Hippocampal formation (tissue), 2 donors: ENCODE results near the gene KPNA5.
"Not testable (repeated sequence)": the region's sequence is repeated elsewhere in the genome, so short reads cannot be mapped to it uniquely, and the experiment has no call there.

Experiments used
- DNase-seq, 2 donors: peaks; one replicate each; lab custom pipeline; 2025; lab: John Stamatoyannopoulos, UW

The KPNA5 gene

DNA sequence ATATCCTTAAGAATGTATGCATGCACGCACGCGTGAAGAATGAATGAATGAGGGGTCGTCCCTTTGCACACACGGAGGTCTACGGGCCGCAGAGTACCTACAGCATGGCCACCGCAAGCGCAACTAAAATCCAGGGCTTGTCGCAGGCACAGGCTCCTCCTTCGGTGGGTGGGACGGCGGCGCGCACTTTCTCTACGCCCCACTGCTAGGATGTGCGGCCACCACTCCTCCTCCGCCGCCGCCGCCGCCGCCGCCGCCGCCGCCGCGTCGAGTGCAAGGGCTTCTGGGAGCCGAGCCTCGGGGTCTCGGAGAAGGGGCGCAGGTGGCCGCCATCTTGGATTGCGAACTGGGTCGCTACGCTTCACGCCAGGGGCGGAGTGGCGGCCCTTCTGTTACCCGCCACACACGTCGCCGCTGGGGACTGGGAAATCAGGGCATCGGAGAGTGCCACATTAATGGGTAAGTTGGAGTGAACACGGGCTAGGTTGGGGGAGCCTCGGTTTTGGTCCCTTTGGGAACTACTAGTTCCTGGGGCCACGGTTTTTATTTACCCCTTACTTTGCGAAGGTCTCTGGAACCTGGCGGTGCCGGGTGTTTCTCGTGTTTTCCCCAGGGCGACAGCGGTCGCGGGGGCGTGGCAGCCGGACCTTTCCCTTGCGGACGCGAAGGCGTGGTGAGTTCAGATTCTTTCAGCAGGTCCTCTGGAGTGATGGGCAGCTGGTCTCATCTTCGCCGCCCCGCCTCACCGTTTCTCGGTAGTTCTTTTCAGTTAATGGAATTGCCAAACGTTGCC, at the start of gene KPNA5:
KPNA5 (plus strand) TSS at position 332 of the 793 bp plus-strand sequence; CDS start at position 456, 124 bp downstream.
- DNase-seq: peak; percentile 81 to 82

DNA sequence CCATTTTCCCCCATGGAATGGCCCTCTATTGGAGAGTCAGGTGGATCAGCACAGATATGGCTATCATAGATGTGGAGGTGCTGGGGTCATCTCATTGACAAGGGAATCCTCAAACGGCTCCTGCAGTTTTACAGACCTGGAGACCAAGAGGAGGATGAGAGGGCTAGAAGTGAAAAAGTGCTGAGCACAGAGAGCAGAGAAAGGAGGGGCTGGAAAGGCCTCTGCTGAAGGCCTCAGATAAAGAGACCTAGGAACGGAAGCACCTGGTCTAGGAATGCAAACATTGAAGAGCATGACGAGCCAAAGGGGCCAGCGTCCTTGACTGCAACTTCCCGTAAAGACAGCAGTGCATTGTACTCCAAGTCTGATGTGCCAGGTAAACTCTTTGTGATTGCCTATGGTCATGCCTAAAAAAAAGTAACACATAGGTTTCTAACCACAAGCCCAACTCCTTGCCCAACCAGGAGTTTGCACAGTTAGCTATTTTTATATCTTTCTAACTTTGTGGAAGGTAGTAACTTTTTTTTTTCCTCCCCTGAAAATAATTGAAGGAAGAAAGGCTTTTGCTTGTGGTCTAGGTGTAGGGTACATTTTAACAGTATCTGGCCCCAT, 49.5 kb upstream of the KPNA5 start:
- no peak for DNase-seq

DNA sequence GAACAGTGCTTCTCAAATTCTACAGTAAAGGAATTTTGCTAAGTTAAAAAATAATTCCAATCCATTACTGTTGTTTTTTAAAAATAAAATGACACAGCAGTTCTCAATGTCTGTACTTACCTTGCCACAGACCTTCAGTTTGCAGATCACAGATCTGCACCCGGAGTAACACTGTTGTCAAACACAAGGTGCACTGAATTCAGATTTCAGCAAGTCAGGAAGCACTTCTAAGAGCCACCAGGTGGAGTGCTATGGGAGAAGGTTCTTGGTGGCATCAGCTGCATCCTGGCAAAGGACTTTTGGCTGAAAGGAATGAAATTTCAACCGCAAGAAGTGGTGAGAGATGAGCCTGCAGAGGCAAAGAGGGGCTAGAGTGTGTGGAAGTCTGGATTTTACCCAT, 47.3 kb upstream of the KPNA5 start:
- no peak for DNase-seq

DNA sequence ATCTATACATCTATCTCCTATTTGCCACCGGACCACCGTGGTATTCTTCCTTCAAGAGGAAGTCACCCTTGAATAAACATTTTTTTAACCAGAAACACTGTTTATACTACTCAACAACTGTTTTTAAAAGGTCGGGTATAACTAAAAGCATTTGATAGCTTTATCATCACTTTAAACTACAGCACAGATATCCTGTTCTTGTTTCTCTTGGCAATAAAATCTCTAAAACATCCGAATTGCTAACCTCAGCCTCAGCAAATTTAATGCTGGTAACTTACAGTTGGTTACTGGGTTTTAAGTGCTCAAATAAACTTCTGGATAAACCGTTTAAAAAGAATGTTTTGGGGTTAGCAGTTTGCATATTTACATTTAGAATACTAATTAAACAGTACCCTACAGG, 32.9 kb upstream of the KPNA5 start:
- no peak for DNase-seq

DNA sequence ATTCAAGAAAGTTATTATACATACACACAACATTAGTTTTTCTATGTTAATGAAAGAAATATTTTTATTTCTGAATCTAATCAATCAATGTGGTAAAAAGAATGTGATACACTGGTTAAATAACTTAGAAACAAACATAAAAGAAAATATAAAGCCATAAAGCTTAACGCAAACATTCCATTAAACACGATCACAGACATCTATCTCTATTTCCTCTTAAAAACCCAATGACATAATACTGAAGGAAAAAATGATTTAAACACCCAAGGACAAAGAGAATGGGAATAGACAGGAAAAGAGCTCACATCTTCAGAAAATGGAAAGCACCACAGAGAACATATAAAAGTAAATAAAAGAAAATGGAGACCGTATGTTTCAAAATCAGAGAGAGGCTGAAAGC, 31.9 kb upstream of the KPNA5 start:
- DNase-seq: no peak

DNA sequence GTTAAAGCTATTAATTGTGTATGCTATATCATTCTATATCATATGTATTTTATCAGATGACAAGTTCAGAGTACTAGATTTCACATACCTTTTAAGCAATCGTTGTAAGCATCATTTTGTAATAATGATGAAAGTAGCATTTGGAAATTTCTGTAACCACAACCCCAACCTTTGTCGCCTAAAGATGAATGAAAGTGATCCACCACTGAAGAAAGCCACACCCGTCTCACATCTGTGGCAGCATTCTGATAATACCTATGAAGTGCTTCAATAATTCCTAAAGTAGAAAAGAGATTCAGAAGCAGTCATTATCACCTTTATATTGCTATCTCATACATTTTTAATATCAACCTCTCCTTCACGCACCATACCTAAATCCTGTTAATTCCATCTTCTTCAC, 29.1 kb upstream of the KPNA5 start:
- DNase-seq: no peak

DNA sequence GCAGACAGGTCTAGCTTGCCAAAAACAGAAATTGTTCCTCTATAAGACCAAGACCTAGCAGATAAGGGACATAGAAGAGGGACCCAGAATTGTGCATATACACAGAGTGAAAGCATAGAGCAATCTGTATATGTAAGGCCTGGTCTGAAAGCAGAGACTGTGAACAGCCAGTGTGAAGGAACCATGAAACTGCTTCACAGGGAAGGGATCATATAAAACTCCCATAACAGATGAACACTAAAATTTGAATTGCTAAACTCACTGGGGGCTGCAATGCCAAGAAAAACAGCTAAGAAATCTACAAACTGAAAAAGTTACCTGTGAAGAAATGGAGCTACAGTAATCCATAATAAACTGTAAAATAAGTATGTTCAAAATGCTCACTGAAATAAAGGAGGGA, 19.4 kb upstream of the KPNA5 start:
- no peak for DNase-seq

DNA sequence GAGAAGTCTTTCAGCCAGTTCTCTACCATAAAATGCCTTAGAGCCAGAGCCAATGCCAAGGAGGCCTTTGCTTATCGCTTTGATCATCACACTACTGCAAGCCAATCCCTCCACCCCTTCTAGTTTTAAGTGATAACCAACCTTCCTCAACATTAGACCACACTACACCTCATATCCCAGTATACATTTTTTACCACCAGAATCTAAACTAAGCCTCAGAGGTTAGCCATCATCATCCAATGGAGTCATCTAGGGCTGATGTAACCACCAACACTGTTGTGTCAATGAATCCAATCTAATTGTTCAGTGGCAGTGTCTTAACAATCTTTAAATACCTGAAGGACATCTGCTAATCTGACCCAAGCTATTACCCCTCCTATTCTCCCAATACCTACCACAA, 18.8 kb upstream of the KPNA5 start:
- no peak for DNase-seq

DNA sequence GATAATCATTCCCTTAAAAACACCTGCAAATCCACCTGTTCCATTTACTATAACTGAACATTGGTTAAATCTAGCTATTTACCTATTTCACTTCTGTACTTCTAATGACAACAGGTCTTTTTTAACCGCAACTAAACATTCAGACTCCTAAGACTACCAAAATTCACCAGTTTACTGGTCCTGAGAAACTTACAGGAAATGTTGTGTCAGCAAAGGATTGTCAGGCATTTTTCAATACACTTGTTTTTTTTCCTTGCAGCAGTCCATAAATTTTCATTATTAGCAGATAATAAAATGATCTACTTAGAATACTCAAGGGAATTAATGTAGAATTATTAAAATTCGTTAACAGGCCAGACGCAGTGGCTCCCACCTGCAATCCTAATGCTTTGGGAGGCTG, 17.7 kb upstream of the KPNA5 start:
- DNase-seq: no peak

DNA sequence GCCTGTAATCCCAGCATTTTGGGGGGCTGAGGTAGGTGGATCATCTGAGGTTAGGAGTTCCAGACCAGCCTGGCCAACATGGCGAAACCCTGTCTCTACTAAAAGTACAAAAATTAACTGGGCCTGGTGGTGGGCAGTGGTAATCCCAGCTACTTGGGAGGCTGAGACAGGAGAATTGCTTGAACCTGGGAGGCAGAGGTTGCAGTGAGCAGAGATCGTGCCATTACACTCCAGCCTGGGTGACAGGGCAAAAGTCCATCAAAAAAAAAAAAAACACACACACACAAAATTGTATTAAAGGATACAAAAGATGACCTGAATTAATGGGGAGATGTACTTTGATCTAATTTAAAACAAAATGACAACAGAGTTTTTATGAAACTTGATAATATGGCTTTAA, 16.8 kb upstream of the KPNA5 start:
- not testable (repeated sequence) for DNase-seq

DNA sequence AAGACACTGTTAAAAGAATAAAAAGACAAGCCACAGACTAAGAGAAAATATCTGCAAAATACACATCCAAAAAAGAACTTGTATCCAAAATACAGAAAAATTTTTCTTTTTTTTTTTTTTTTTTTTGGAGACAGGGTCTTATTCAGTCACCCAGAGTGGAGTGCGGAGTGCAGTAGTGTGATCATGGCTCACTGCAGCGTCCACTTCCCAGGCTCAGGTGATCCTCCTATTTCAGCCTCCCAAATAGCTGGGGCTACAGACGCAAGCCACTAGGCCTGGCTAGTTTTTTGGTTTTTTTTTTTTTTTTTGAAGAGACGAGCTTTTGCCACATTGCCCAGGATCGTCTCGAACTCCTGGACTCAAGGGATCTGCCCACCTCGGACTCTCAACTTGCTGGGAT, 15.5 kb upstream of the KPNA5 start:
- no peak for DNase-seq

DNA sequence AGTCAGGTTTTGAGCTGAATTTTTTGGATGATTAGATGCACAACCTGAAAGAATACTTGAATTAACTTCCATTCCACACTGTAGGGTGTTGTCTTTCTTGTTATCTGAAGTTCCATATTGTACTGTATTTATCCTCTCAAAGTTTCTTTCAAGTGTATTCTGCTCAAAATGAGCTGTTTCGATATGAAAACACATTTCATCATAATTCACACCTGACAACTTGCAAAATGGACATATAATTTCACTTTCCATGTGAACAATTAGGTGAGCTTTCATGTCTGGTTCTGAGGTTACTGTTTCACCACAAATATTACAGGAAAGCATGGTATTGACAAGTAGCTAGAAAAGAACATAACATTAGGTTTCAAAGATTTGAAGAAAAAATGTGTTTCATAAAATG, 14.1 kb upstream of the KPNA5 start:
- no peak for DNase-seq

DNA sequence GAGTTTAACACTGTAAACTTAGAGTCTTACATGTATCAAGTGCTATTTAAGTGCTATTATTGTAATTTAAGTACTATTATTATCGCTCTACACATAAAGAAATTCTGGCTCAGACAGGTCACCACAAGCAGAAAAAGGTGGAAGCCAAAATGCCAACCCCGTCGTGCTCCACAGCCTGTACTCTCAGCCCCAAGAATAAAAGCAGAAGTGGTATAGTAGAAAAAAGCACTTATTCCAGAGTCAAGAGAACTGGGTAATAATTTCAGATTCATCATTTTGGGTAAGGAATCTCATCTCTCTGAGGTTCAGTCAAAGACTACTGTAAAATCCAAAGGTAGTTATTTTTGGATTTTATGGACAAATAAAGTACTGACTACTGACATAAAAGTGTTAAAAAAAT, 13.4 kb upstream of the KPNA5 start:
- DNase-seq: no peak

DNA sequence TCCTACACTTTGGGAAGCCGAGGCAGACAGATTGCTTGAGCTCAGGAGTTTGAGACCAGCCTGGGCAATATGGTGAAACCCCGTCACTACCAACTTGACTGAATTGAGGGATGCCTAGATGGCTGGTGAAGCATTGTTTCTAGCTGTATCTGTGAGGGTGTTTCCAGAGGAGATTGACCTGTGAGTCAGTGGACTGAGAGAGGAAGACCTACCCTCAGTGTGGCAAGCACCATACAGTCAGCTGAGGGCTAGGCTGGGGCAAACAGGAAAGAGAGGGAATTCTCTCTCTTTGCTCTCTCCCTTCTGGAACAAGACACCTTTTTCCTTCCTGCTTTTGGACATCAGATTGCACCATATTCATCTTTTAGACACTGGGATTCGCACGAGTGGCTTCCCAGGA, 8.7 kb upstream of the KPNA5 start:
- DNase-seq: no peak

DNA sequence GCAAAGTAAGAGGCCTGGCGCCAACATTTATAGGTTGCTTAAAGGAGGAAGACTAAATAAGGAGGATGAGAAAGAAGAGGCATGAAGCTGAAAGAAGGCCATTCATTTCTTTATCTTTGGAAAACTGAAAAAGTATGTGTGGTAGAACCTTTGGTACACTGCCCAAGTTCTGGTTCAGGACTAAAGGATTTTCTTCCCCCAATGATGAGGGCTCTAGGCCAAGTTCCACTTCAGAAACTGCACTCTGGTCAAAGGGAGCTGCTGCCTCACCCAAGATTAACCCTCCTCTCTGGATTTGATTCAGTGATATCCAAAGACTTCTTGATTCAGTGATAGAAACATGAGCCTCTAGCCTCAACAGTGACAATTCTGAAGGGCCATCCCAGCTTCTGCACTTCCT, 5.0 kb upstream of the KPNA5 start:
- no peak for DNase-seq

DNA sequence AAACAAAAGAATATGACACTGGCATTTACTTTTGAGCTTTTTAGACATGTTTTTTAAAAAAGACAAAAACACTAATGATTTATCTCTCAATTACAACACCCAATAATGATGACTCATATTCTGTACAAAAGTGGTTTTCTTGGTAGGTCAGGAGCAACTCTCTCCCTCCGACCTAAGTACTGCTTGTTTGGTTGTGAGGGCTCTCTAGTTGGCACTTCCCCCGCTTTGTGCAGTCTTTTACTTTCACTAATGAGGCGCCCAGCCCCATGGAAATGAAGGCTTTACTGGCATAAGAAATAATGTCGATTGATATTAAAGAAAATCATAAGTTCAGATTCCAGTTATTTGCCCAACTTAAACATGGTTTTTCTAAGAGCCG, 1.3 kb downstream of the KPNA5 start:
- DNase-seq: peak in 1 of 2 donors; percentile 47

DNA sequence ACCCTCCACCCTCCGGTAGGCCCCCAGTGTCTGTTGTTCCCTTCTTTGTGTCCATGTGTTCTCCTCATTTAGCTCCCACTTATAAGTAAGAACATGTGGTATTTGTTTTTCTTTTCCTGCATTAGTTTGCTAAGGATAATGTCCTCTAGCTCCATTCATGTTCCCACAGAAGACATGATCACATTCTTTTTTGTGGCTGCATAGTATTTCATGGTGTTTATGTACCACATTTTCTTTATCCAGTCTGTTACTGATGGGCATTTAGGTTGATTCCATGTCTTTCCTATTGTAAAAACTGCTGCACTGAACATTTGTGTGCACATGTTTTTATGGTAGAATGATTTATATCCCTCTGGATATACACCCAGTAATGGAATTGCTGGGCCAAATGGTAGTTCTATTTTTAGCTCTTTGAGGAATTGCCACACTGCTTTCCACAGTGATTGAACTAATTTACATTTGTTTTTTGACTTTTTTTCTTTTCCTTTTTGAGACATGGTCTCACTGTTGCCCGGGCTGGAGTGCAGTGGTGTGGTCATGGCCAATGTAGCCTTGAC, 4.5 kb downstream of the KPNA5 start:
- DNase-seq: no peak

DNA sequence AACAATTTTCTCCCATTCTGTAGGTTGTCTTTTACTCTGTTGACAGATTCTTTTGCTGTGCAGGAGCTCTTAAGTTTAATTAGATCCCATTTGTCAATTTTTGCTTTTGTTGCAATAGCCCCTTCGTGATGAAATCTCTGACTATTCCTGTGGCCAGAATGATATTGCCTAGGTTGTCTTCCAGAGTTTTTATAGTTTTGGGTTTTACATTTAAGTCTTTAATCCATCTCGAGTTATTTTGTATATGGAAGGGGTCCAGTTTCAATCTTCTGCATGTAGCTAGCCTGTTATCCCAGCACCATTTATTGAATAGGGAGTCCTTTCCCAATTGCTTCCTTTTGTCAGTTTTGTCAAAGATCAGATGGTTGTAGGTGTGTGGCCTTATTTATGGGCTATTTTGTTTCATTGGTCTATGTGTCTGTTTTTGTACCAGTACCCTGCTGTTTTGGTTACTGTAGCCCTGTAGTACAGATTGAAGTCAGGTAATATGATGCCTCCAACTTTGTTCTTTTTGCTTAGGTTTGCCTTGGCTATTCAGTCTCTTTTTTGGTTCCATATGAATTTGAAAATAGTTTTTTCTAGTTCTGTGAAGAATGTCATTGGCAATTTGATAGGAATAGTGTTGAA, 5.6 kb downstream of the KPNA5 start:
- not testable (repeated sequence) for DNase-seq

DNA sequence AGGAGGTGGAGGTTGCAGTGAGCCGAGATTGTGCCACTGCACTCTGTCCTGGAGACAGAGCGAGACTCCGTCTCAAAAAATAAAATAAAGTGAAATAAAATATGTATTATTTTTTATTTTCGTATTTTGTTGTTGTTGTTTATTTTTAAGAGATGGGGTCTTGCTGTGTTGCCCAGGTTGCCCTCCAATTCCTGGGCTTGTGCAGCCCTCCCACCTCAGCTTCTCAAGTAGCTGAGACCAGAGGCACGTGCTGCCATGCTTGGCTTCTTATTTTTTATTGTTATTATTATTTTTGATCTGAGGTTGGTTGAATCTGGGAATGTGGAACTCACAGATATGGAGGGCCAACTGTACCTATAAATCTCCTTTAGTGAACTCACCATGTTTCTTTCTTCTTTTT, 10.1 kb downstream of the KPNA5 start:
- DNase-seq: no peak

DNA sequence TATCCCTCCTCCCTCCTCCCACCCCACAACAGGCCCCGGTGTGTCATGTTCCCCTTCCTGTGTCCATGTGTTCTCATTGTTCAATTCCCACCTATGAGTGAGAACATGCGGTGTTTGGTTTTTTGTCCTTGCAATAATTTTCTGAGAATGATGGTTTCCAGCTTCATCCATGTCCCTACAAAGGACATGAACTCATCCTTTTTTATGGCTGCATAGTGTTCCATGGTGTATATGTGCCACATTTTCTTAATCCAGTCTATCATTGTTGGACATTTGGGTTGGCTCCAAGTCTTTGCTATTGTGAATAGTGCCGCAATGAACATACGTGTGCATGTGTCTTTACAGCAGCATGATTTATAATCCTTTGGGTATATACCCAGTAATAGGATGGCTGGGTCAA, 11.9 kb downstream of the KPNA5 start:
- DNase-seq: not testable (repeated sequence)

DNA sequence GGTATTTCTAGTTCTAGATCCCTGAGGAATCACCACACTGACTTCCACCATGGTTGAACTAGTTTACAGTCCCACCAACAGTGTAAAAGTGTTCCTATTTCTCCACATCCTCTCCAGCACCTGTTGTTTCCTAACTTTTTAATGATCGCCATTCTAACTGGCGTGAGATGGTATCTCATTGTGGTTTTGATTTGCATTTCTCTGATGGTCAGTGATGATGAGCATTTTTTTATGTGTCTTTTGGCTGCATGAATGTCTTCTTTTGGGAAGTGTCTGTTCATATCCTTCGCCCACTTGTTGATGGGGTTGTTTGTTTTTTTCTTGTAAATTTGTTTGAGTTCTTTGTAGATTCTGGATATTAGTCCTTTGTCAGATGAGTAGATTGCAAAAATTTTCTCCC, 12.3 kb downstream of the KPNA5 start:
- DNase-seq: not testable (repeated sequence)

DNA sequence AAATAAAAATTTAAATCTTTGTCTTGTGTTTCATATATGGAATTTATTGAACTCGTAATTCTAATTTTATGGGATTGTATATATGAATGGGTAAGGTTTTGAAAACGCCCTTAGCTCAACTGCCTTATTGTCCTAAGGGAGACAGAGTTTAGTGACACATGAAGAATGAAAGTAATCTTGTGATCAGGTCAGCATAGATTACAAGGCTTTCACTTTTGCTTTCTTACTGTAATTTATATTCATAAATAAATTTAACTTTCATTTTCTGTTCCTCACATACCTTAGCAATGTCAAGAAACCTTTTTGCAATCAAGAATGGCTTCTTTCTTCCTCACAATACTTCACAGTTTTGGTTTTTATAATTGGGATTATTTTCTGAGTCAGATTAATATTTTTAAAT, 14.4 kb downstream of the KPNA5 start:
- DNase-seq: no peak

DNA sequence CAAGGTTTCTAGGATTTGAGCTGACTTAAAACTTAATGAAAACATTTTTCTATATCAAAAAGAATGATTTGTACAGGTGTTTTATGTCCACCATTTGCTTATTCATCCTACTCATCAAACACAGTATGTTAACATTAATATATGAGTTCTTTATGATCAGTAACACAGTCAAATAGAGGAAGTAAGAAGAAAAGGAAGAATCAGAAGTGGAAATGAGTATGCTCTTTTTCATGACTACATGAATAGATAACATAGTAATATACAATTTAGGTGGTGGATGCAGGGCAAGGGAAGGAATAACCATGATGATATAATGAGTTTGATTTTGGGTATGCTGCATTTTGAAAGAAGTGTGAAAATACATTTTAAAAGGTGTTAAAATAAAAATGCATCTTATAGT, 16.5 kb downstream of the KPNA5 start:
- no peak for DNase-seq
